Common myeloid progenitor, CD34-positive (primary cell): ENCODE measurements around the gene ANKRD42.

Source experiments
- CTCF ChIA-PET: fragments of 350-600 bp; sonication (Branson Sonifier 250); formaldehyde crosslinking; loops from one replicate; lab custom pipeline; 2021; ENCODE audit warnings: antibody characterized with exemption; lab: Charles Lee
- POLR2A ChIA-PET: fragments of 350-600 bp; sonication (Branson Sonifier 250); formaldehyde crosslinking; loops from one replicate; lab custom pipeline; 2021; ENCODE audit warnings: antibody characterized with exemption; lab: Charles Lee
- DNase-seq, 3 donors: peaks; one replicate each; pipeline versions ENCODE4 v3.0.0 to v3.0.0-alpha.2; 2013
- H3K27ac ChIP-seq, 2 experiments: 1 replicate in 1 of 2; 2 replicates in 1 of 2; pipeline ENCODE4 v1.7.0; 2013; ENCODE audit warnings: inconsistent platforms in 2 of 2, low read length in 2 of 2, mild to moderate bottlenecking in 2 of 2, low read depth in 1 of 2, moderate library complexity in 1 of 2; ENCODE audit not compliant: severe bottlenecking in 2 of 2, insufficient read depth in 1 of 2, poor library complexity in 1 of 2
- H3K27me3 ChIP-seq, 5 experiments: replicated peaks in 2 of 5; 1 replicate in 3 of 5; 2 replicates in 2 of 5; pipeline versions ENCODE4 v1.6.1 to v1.7.0; 2013; ENCODE audit warnings: low read length in 4 of 5, mild to moderate bottlenecking in 2 of 5, moderate library complexity in 2 of 5, inconsistent platforms in 1 of 5; ENCODE audit not compliant: insufficient read depth in 5 of 5, control insufficient read depth in 4 of 5
- H3K36me3 ChIP-seq, 4 experiments: 1 replicate in 2 of 4; 2 replicates in 2 of 4; pipeline versions ENCODE4 v1.6.1 to v1.7.0; 2013; ENCODE audit warnings: low read length in 3 of 4, control low read depth in 1 of 4, mild to moderate bottlenecking in 1 of 4; ENCODE audit not compliant: control insufficient read depth in 4 of 4, insufficient read depth in 4 of 4
- H3K4me1 ChIP-seq, 4 experiments: 1 replicate in 3 of 4; 2 replicates in 1 of 4; pipeline versions ENCODE4 v1.6.1 to v1.7.1; 2013; ENCODE audit warnings: low read length in 3 of 4, mild to moderate bottlenecking in 3 of 4, control low read depth in 1 of 4, inconsistent platforms in 1 of 4, moderate library complexity in 1 of 4; ENCODE audit not compliant: control insufficient read depth in 4 of 4, insufficient read depth in 4 of 4; ENCODE audit errors: control extremely low read depth in 1 of 4
- H3K4me3 ChIP-seq, 7 experiments: 1 replicate in 4 of 7; 2 replicates in 3 of 7; pipeline versions ENCODE4 v1.5.1 to v1.7.0; 2013; ENCODE audit warnings: mild to moderate bottlenecking in 7 of 7, low read length in 6 of 7, moderate library complexity in 6 of 7, inconsistent platforms in 2 of 7, low read depth in 2 of 7, control low read depth in 1 of 7; ENCODE audit not compliant: insufficient read depth in 4 of 7, control insufficient read depth in 1 of 7; ENCODE audit errors: extremely low read depth in 1 of 7
- H3K9me3 ChIP-seq, 5 experiments: 1 replicate in 4 of 5; 2 replicates in 1 of 5; pipeline versions ENCODE4 v1.6.1 to v1.7.1; 2013; ENCODE audit warnings: low read length in 4 of 5, mild to moderate bottlenecking in 2 of 5, inconsistent platforms in 1 of 5, low read depth in 1 of 5, moderate library complexity in 1 of 5; ENCODE audit not compliant: control insufficient read depth in 4 of 5, insufficient read depth in 2 of 5; ENCODE audit errors: control extremely low read depth in 1 of 5
- WGBS: methylation state at CpG from one replicate; pipeline ENCODE4 v1.1.5; 2013; ENCODE audit not compliant: insufficient coverage; 5-methylcytosine and 5-hydroxymethylcytosine counted together

Gene ANKRD42

DNA sequence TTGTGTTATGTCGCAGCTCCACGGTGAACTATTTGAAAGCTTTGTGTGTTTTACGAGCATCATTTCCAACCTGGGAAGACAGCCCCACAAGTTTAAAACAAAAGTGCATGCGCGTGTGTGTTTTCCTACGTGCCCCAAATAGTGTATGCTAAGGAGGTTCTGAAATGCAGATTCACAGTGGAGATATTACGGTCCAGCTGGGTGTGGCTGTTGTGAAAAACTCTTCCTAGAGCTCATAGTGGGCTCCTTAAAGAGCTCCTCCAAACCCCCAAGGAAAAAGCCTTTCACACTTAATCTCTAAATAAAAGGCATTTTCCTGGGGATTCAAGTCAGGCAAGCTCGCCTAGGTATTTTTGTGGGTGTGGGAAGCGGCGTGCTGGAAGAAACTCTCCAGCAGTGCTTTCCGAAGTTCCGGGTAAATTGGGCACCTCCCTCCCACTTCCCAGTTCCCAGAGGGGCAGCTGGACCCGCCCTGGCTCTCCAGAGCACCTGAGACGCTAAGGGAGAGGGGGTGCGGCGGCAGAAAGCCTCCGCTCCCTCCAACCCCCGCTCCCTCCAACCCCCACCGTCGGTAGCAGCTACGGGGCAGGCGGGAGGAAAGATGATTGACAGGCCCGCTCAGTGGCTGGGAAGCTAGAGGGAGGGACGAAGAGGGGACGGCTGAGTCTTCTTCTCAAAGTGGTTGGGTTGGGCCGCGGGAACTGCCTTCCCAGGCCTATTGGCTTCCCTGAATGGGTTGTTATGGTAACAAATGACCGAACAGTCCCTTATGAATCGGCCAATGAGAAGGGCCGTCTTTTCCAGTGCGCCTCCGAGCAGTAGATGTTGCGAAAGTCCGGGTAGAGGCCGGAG lies 37.1 kb upstream of the ANKRD42 start:
- ChIA-PET POLR2A (interaction anchor here (0.5 to 1.6 kb wide), 9 partner anchors 34 to 246 kb away, joined by 3 to 13 read pairs (median 4); partner anchors contain the start of genes ANKRD42 and RAB30), CTCF (interaction anchor here (0.9 to 1.7 kb wide), 4 partner anchors 33 to 256 kb away, joined by 3 to 4 read pairs (median 4); partner anchors contain the start of genes CCDC90B and PRCP)
- Histone ChIP-seq H3K27ac (peak overlapping the region; percentile 73 to 93), H3K4me1 (peaks cover 16 to 34% (median 27%) of the 10 kb centered on the region in 4 experiments), H3K36me3 (peaks cover 2 to 25% (median 5%) of the 10 kb centered on the region in 4 experiments), H3K9me3 (no peaks in the 10 kb centered on the region), H3K4me3 (peak overlapping the region; percentile 32 to 99 (median 94)), H3K27me3 (no peaks in the 10 kb centered on the region)
- DNase-seq = peak; percentile 100
- WGBS = under 1% methylated on average over 17 of the region's 35 CpGs

DNA sequence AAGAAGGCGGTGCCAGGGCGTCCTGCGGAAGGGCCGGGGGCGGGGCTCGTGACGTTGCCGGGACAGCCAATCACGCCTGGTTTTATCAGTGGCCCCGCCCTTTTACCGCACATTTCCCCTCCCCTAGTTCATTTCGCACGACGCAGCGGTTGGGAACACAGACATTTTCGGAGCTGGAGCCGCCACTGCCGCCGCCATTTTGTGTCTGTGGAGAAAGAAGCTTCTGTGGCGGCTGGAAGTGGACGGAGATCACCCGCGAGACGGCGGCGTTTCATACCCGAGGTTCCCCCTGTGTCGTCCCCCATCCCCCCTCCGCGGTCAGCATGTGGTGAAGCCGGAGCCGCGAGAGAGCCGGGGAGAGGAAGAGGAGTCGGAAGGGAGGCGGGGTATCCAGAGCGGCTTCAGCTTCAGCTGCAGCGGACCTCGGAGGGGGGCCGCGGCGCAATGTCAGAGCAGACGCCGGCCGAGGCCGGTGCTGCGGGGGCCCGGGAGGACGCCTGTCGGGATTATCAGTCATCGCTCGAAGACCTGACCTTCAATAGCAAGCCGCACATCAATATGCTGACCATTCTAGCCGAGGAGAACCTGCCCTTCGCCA lies 36.4 kb upstream of the ANKRD42 start, which contains the start of gene PCF11:
TSS of gene PCF11 (plus strand) at position 136 of the 598 bp plus-strand sequence. CDS start at position 445, 309 bp downstream.
- POLR2A ChIA-PET = interaction anchor here (0.5 to 1.6 kb wide), 8 partner anchors 33 to 247 kb away, joined by 3 to 13 read pairs (median 3); partner anchors contain the start of genes ANKRD42 and RAB30
- Histone ChIP-seq H3K9me3 (no peaks in the 10 kb centered on the region), H3K4me1 (peaks cover 19 to 41% (median 30%) of the 10 kb centered on the region in 4 experiments), H3K36me3 (peaks cover 2 to 25% (median 7%) of the 10 kb centered on the region in 4 experiments), H3K27ac (peak within 1 kb of the TSS; percentile 98 to 99), H3K4me3 (peak within 1 kb of the TSS; percentile 97 to 100 (median 99)), H3K27me3 (no peaks in the 10 kb centered on the region)
- CTCF ChIA-PET = interaction anchor here (0.8 to 1.7 kb wide), 2 partner anchors 32 to 63 kb away, joined by 3 to 4 read pairs; no protein-coding TSS in a partner anchor
- 0% methylated on average over 38 of the region's 55 CpGs for WGBS
- DNase-seq = no peak

DNA sequence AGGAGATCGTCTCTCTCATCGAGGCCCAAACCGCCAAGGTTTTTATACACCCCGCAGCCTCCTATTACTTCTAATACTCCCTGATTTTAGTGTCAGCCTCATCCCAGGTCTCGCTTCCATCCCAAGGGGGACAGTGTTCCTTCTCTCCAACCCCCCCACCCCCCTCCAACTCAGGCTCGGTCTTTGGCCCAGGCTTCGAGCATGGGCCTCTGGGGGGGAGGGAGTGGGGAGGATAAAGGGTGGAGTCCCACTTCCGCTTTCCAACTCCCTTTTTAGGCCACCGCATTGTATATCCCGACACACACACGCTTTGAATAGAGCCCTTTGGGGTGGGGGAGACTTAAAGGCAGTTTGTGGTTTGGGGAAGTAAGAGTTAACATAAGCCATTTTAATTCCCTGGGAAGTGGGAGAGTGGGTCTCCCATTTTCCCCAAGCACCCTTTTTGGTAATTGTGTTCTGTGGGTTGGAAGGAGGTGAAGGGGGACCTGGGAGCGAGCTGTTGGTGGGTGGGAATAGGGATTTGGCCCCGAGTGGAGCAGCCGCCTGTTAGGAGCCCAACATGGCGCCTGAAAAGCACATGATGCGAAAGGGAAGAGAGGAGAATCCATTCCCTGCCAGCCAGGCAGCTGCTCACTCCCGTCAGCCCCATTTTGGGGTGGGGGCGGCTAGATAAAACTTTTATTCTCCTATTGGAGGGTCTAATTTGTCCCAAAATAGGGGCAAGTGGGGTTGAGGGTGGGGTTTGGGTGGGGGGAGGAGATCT lies 35.7 kb upstream of the ANKRD42 start:
- H3K27me3 ChIP-seq = no peaks in the 10 kb centered on the region
- peak overlapping the region; percentile 98 to 99 for H3K27ac ChIP-seq
- ChIA-PET CTCF (interaction anchor here (0.8 to 1.7 kb wide), 3 partner anchors 31 to 224 kb away, joined by 3 to 4 read pairs (median 3); no protein-coding TSS in a partner anchor), POLR2A (interaction anchor here (0.6 to 1.6 kb wide), 7 partner anchors 30 to 128 kb away, joined by 3 to 13 read pairs (median 3); partner anchors contain the start of genes ANKRD42, CCDC90B and RAB30)
- peak; percentile 52 to 79 (median 73) for DNase-seq
- H3K36me3 ChIP-seq = peaks cover 2 to 25% (median 7%) of the 10 kb centered on the region in 4 experiments
- H3K4me1 ChIP-seq = peaks cover 20 to 46% (median 30%) of the 10 kb centered on the region in 4 experiments
- 0% methylated on average over 8 of the region's 18 CpGs for WGBS
- peak overlapping the region; percentile 97 to 100 (median 99) for H3K4me3 ChIP-seq
- H3K9me3 ChIP-seq = no peaks in the 10 kb centered on the region

DNA sequence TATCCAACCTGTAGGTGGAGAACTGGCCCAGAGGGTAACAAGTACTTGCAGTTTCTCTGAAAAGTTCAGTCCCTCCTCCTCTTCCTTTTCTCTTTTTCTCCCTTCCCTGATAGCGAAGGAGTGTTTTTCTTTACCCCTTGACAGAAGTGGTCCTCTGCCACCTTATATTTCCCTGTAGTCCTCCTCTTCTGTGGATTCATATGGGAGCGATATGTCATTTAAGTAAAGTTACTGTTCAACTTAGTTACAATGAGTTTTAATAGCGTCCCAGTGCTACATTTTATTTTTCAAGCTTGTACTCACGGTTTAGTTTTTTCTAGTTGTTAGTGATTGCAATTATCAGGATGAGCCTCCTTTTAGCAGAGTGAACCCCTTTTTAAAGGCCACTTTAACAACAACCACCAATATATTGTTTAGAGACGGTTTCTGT lies 35.1 kb upstream of the ANKRD42 start:
- peak overlapping the region; percentile 98 to 99 for H3K27ac ChIP-seq
- peaks cover 2 to 25% (median 9%) of the 10 kb centered on the region in 4 experiments for H3K36me3 ChIP-seq
- DNase-seq = no peak
- no peaks in the 10 kb centered on the region for H3K27me3 ChIP-seq
- H3K4me3 ChIP-seq = peak overlapping the region in 6 of 7 experiments; percentile 97 to 100 (median 99)
- H3K4me1 ChIP-seq = peaks cover 20 to 46% (median 30%) of the 10 kb centered on the region in 4 experiments
- WGBS = no CpG with 5 or more reads among the region's 5 CpGs
- no peaks in the 10 kb centered on the region for H3K9me3 ChIP-seq
- ChIA-PET CTCF (interaction anchor here (1.0 kb wide), 1 partner anchor 225 kb away, joined by 3 read pairs; no protein-coding TSS in a partner anchor), POLR2A (interaction anchor here (0.7 to 1.1 kb wide), 3 partner anchors 30 to 128 kb away, joined by 3 read pairs; partner anchors contain the start of gene CCDC90B)

DNA sequence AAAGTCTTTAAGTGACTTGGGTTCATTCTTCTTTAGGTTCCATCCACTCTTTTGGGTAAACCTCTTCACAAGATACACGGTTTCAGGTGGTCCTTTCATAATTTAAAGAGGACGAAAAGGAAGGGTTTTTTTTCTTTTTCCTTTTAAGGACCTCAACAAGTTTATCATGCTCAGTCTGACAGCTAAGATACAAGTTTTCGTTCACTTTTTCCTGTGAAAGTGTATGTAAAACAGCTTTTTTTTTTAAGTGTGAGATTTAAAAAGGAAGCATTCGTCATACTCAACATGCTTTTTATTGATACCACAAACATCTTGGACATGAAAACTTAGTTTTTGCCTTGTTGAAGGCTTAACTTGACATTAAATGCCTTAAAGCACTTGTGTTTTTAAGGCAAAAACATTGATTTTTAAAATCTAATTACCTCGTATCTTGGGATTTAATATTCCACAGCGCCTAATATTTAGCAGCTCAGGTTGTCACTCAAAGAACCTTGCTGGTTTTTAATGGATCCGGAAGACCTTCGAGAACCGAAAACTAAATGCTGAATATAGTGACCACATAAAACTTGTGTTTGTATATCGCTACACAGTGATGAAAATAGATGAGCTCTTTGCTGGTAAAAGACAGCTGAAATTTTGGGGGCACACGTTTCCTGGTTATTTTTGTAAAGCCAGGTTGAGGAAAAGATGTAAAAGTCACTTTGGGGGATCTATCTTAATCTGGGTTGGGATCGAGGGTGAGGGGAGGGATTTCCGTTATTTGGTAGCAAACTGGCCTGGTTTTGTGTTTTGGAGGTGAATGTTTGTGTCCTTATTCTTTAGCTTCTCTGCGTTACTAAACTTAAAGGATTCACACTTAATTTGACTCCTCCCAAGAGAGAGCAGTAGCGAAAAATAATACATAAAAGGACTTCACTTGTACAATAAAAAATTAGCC lies 34.3 kb upstream of the ANKRD42 start:
- 22% methylated on average over 8 of the region's 15 CpGs for WGBS
- Histone ChIP-seq H3K27me3 (no peaks in the 10 kb centered on the region), H3K36me3 (peaks cover 2 to 28% (median 10%) of the 10 kb centered on the region in 4 experiments), H3K27ac (peak overlapping the region; percentile 0 to 99), H3K4me3 (peak overlapping the region in 6 of 7 experiments; percentile 97 to 100 (median 99)), H3K4me1 (peaks cover 20 to 46% (median 30%) of the 10 kb centered on the region in 4 experiments), H3K9me3 (no peaks in the 10 kb centered on the region)
- ChIA-PET CTCF (interaction anchor here (1.2 to 1.8 kb wide), 3 partner anchors 13 to 84 kb away, joined by 3 to 6 read pairs (median 5); no protein-coding TSS in a partner anchor), POLR2A (interaction anchor here (1.0 to 1.5 kb wide), 3 partner anchors 35 to 127 kb away, joined by 3 to 6 read pairs (median 4); partner anchors contain the start of genes ANKRD42, CCDC90B and RAB30)
- peak in 2 of 3 donors; percentile 7 to 24 for DNase-seq
